ENCODE results near the gene TRIM17. TPM values are rescaled to one million over a fixed set of nuclear protein-coding genes. Genes with fewer than 3 reads are reported as not detected.

The TRIM17 gene
- total RNA-seq, 1 donor = 0.27 TPM

DNA sequence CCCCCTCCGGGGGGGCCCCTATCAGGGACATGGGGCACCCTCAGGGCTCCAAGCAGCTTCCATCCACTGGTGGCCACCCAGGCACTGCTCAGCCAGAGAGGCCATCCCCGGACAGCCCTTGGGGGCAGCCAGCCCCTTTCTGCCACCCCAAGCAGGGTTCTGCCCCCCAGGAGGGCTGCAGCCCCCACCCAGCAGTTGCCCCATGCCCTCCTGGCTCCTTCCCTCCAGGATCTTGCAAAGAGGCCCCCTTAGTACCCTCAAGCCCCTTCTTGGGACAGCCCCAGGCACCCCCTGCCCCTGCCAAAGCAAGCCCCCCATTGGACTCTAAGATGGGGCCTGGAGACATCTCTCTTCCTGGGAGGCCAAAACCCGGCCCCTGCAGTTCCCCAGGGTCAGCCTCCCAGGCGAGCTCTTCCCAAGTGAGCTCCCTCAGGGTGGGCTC is 44.9 kb downstream of the TRIM17 start:
- DNase-seq (ENCODE audit: low read depth in 2 of 3, low spot score in 2 of 3) = no peak

DNA sequence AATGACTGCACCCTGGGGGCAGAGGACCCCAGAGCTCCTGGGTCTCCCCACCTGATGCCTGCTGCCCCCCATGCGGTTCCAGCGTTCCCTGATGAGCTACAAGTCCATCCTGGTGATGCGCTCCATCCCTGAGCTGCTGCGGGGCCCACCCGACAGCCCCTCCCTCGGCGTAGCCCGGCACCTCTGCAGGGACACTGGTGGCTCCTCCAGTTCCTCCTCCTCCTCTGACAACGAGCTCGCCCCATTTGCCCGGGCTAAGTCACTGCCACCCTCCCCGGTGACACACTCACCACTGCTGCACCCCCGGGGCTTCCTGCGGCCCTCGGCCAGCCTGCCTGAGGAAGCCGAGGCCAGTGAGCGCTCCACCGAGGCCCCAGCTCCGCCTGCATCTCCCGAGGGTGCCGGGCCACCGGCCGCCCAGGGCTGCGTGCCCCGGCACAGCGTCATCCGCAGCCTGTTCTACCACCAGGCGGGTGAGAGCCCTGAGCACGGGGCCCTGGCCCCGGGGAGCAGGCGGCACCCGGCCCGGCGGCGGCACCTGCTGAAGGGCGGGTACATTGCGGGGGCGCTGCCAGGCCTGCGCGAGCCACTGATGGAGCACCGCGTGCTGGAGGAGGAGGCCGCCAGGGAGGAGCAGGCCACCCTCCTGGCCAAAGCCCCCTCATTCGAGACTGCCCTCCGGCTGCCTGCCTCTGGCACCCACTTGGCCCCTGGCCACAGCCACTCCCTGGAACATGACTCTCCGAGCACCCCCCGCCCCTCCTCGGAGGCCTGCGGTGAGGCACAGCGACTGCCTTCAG is 45.5 kb downstream of the TRIM17 start:
- no peak for DNase-seq (ENCODE audit: low read depth in 2 of 3, low spot score in 2 of 3)

DNA sequence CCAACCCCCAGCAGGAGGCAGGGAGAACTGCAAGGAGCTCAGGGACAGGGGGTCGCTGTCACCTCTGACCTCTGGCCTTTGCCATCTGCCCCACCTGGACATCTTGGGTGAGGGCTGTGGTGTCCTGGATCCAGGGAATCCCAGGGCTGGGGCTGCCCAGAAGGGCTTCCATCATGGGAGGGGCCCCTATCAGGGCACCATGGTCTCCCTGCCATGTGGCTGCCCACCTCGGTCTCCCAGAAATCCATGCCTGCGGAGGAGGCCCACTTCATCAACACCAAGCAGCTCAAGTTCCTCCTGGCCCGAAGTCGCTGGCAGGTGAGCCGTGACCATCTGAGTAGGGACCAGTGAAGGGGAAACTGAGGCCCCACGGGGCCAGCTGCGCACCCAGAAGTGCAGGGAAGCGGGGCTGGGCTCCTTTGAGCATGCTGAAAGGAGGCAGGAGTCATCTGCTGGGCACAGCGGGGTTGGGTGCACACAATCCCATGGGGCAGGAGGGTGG is 46.2 kb downstream of the TRIM17 start:
- DNase-seq (ENCODE audit: low read depth in 2 of 3, low spot score in 2 of 3) = no peak

DNA sequence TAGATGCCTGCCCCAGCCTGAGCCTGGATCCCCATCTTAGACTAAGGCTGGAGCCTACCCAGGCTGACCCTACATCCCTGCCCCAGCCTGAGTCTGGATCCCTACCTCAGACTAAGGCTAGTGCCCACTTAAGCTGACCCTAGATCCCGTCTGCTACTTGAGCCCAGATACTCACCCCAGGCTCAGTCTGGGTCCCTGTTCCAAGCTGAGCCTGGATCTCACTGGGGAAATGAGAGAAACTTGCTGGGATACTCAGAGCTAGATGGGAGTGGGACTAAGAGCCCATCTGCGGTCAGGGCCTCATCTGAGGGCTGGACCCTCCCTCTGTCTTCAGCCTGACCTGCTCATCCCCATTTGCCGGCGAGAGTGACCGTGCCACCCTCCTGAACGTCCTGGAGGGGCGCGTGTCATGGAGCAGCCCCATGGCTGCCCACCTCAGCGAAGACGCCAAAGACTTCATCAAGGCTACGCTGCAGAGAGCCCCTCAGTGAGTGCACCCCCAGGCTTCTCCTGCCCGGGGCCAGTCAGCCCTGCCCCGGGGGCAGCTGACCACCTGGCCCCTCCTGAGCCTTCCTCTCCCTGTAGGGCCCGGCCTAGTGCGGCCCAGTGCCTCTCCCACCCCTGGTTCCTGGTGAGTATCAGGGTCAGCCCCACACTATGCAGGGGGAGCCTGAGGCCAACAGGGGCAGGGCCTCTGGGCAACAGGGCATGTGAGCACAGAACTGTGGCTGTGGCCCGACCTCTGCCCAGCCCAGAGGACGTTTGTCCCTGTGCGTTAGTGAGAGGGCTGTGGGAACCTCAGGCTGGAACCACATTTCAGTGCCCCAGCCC is 46.8 kb downstream of the TRIM17 start:
- no peak for DNase-seq (ENCODE audit: low read depth in 2 of 3, low spot score in 2 of 3)

DNA sequence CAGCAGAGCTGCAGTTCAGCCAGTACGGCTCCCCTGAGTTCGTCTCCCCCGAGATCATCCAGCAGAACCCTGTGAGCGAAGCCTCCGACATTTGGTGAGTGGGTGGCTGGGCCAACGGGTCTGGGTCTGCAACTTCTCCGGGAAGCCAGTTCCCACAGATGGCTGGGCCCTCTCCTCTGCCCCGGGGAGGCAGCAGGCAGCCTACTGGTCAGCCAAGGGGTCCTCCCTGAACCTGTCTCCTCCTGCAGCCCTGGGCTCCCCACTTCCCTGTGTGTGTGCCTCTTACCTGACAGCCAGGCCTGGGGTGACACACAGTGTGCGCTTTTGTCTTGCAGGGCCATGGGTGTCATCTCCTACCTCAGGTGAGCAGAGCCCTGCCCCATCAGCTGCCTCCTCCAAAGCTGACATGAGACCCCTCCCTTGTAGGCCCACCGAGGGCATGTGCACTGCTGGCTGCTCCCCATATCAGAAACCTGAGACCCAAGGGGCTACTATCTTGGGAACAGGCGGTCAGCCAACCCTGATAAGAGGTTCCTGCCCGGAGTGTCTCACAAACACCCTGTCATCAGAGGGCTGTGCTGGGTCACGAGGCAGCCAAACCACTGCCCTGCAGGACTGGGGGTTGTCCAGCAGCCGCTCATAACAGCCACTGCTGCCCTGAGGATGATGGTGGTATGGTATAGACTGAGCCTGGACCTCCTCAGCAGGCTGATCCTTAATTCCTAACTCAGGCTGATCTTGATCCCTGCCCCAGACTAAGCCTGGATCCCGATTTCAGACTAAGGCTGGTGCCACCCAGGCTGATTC is 47.7 kb downstream of the TRIM17 start:
- DNase-seq (ENCODE audit: low read depth in 2 of 3, low spot score in 2 of 3) = no peak

DNA sequence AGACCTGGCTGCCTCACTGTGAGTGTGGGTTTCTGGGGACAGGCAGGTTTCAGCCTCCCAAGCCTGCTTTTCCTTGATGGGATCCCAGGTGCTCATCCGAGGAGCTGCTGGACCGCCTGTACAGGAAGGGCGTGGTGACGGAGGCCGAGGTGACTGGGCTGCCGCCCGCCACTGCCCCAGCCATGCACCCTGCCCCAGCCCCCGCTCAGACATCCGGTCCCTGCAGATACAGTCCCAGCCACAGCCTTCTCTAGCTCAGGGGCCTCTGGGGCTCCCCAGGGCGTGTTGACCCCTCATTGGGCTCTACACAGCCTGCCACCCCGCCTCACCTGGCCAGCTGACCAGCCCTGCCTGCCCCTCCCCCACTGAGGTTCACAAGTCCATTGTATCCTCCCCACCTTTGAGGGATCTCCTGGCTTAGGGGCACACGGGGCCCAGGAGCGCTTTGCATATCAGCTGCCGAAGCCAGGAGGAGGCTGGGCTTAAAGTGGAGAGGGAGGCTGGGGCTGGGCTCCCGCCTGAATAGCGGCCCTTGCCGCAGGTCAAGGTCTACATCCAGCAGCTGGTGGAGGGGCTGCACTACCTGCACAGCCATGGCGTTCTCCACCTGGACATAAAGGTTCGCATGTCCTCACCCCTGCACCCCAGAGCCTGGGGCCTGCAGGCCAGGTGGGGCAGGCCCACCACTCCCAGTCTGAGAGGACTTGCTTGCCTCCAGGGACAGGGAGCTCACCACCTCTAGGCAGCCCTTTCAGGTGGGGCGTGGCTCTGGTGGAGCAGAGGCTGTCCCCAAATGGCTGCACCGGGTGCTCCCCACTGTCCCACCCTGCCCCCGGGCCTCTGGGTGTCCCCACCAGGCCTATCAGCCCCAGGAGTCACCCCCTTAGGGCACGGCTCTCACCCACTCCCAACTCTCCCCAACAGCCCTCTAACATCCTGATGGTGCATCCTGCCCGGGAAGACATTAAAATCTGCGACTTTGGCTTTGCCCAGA is 48.6 kb downstream of the TRIM17 start:
- DNase-seq (ENCODE audit: low read depth in 2 of 3, low spot score in 2 of 3) = no peak

DNA sequence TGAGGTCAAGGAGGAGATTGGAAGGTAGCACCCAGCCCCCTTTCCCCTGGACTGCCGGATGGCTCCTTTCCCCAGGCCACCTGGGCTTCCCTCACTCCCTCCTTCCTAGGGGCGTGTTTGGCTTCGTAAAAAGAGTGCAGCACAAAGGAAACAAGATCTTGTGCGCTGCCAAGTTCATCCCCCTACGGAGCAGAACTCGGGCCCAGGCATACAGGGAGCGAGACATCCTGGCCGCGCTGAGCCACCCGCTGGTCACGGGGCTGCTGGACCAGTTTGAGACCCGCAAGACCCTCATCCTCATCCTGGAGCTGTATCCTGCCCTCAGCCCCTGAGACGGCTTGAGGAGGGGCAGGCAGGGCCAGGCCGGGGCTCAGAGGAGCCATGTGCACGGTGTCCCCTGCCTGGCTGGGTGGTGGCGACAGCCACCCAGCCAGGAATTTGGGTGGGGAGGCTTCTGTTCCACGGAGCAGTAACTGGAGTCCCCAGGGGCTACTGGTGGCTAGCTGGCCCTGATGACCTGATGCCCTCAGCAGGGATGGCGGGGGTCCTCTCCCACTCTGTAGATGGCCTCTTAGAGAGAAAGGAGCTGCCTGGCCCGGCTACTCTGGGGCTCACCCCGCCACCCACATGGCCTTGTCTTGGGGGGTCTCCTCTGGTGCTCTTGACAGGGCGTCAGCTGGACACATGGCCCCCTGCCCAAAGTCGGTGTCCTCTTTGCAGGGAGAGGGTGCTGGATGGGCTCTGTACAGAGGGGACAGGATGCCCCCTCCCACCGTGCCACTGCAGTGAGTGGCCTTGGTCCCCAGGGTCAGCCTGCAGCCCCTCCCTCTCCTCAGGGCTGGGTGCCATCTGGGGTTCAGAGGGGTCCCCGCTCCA is 49.6 kb downstream of the TRIM17 start:
- DNase-seq (ENCODE audit: low read depth in 2 of 3, low spot score in 2 of 3) = no peak

DNA sequence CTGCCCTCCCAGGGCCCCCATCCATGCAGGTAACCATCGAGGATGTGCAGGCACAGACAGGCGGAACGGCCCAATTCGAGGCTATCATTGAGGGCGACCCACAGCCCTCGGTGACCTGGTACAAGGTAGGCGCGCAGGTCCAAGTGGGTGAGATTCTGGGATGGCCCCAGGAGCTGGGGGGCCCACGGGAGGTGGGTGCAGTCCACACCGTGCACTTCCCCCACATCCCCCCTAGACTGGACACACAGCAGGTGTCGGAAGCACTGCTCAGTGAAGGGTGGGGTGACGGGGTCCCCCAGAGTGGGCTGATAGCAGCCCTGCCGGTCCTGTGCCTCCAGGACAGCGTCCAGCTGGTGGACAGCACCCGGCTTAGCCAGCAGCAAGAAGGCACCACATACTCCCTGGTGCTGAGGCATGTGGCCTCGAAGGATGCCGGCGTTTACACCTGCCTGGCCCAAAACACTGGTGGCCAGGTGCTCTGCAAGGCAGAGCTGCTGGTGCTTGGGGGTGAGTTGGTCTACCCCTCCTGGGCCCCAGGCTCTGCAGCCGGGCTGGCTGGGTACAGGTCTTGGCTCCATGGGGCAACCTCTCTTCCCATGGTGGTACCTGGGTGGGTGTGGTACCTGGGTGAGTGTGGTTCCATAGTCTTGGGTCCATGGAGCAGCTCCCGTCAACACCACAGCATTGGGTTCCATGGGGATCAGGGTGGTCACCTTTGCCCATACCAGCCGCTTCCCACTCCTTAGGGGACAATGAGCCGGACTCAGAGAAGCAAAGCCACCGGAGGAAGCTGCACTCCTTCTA is 50.4 kb downstream of the TRIM17 start:
- no peak for DNase-seq (ENCODE audit: low read depth in 2 of 3, low spot score in 2 of 3)

DNA sequence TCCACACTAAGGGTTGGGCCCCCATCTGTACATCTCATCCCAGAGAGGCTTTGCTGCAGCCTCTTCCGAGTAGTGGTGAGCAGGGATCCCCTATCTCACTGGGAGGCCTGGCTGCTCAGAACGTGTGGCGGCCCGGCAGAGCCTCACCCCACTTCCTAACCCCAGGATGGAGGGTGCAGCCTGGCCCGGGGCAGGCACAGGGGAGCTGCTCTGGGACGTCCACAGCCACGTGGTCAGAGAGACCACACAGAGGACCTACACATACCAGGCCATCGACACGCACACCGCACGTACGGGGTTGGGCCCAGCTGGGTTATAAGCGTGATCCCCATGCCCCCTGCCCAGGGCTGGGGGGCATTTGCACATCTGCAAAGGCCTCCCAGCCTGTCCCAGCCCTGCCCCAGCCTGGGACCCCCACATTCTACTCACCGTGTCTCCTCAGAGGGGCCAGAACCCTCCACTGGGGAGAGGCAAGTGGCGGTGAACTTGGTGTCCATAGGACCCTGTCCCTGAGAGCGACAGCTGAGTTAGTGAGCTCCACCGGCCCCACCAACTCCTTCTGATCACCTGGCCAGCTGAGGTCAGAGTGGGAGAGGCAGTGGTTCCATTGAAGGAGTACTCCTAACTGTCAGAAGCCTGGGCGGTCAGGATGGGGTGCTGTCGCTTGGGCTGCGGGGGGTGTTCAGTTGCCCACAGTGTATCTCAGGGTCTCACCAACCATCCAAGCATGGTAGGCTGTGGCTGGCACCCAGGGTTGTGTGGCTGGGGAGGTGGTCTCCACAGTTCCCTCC is 51.2 kb downstream of the TRIM17 start:
- no peak for DNase-seq (ENCODE audit: low read depth in 2 of 3, low spot score in 2 of 3)

DNA sequence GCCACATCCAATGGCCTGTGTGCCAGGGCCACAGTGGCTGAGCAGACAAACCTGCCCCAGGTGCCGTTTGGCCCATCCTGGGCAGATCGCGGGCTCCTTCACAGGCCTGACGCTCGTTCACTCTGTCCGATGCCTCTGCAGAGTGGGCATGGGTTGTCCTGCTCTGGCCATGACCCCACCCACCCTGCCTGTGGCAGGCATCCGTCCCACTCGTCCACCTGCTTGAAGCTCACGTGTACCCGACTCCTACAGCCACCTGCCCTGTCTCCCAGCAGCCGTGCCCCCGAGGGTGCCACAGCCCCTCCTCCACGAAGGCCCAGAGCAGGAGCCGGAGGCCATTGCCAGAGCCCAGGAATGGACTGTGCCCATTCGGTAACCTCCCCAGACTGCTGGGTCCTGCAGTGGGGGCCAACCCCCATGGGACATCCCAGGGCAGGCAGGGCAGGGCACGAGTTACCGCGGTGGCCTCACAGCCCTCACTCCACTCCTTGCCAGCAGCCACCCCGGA is 51.9 kb downstream of the TRIM17 start:
- DNase-seq (ENCODE audit: low read depth in 2 of 3, low spot score in 2 of 3) = no peak

DNA sequence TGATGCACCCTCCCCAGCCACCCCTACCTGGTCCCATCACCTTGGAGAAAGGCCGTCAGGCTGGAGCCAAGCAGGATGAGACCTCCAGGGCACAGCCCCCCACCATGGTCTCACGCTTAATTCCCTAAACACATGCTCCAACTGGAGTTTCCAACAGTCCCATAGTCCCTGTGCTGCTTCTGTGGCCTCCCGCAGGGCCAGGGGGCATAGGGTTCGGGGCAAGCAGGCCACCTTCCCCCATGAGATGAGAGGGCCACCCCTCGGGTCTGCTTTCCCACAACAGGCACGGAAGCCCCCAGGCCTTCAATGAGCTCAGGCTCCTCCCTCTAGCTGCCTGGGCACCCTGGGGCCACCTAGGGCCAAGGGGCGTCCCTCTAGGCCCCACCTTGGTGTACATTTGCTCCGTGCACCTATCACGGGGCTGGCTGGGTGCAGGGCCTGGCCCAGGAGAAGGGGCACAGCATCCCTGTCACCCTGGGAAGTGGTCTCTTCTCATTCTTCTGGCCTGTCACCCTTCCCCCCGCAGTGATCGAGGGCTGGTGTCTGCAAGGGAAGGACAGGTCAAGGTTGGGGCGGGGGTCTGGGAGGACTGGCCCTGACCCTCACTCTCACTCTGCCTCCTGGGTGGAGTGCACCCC is 52.5 kb downstream of the TRIM17 start:
- DNase-seq (ENCODE audit: low read depth in 2 of 3, low spot score in 2 of 3) = no peak

DNA sequence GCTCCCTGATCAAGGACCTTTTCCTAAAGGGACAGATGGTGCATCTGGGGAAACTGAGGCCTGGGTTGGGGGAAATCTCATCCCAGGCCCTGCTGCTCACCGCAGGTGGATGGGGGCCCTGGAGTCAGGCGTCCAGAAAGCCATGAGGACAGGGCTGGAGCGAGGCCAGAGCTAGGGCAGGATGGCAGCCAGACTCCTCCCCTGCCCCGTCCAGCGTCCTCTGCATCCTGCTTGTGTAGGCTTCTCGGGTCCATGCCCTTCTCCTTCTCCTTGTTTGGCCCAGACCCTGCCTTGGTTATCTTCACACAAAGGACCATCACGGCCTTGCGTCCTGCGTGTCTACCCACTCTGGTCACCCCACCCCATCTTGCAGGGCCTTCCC is 53.0 kb downstream of the TRIM17 start:
- DNase-seq (ENCODE audit: low read depth in 2 of 3, low spot score in 2 of 3) = no peak

DNA sequence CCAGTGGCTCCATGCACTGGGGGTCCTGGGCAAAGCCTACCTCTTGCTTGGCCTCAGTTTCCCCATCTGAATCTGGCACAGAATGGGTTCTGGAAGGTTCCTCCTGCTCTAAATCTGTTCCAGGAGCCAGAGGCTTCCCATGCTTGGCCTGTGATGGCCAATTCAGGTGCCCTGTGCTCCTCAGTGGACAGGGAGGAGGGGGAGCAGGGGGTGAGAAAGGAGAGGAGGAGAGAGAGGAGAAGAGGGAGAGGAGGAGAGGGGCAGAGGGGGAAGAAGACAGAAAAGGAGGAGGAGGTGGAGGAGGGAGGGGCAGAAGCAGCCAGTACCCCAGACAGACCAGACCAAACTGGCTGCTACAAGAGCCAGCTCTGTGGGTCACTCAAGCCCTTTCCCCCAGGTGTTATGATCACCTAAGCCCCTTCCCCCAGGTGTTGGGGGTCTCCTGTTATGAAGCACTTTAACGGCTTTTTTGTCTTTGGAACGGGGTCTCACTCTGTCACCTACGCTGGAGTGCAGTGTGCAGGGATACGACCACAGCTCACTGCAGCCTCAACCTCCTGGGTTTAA is 53.7 kb downstream of the TRIM17 start:
- no peak for DNase-seq (ENCODE audit: low read depth in 2 of 3, low spot score in 2 of 3)

DNA sequence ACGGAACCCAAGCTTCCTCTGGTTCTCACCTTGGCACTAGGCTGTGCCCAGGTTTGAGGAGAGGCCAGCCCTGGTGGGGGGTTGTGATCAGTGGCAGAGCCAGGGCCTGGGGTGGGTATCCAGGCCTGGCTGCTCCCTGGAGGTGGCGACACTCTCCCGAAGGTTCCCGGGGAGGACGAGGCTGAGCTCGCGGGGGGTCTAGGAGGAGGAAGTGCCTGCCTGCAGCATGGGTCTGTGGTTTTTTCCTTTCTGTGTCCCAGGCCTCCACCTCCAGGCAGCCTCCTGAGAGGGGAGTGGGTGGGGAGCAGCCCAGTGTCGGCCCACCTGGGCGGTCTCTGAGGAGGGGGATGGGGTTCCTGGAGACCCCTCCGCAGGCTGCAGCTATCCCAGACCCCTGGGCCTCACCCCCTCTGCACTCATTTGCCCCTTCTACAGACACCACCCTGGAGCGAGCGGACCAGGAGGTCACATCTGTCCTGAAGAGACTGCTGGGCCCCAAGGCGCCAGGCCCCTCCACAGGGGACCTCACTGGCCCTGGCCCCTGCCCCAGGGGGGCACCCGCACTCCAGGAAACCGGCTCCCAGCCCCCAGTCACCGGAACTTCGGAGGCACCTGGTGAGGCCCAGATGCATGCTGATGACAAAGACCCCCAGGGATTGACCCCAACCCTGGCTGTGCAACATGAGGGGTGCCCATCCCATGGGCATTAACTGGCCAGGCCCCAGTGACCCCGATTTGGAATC is 54.3 kb downstream of the TRIM17 start:
- DNase-seq (ENCODE audit: low read depth in 2 of 3, low spot score in 2 of 3) = no peak

DNA sequence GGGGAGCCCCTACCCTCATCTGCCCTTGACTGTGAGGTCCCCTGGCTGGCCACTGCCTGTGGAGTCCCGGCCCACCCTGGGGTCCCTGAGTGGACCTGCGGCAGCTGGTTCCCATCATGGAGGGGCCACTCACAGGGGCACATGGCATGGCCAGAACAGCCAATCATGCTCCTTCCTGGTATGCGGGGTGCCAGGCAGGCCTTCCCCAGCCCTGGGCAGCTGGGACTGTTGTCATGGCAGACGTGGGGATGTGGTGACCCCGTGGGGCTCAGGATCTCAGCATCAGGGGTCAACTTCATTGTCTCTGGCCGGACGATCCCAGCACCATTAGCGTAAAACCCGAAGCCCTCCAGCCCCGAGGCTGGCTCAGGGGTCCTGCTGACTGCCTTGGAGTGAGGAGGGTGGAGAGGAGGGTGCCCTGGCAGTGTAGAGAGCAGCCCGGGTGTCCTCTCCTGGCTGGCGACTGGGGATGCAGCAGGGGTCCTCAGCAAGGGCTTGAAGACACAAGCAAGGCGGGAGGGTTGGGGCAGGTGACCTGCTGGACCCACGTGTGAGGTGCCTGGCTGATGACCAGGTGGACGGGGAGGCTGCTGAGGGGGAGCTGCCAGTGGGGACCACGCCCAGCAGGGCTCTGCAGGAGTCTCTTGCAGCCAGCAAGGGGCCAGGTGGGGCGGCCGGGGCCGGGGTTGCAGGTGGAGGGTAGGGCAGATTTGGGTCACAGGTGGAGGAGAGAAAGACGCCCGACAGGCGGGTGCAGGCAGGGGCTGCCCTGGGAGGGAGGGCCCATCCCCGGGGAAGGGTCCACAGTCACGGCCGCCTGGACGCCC is 55.1 kb downstream of the TRIM17 start:
- no peak for DNase-seq (ENCODE audit: low read depth in 2 of 3, low spot score in 2 of 3)

Data from hematopoietic multipotent progenitor cell (in vitro differentiated cells).